Stimulated activated naive CD8-positive, alpha-beta T cell treated with anti-CD3 and anti-CD28 coated beads, Interleukin-15, Interleukin-2, amounts not matched to agents 100 U/mL and 50 U/mL, for 24 hours (primary cell): Measurements from ENCODE around the gene CPNE5.

Experiments used
- ATAC-seq: fragments of 150-1000 bp; cut with Tn5 transposase; one replicate; pipeline ENCODE4 v1.10.0; 2021
- DNase-seq: peaks from one replicate; pipeline ENCODE4 v3.0.0; 2021

Gene CPNE5

DNA sequence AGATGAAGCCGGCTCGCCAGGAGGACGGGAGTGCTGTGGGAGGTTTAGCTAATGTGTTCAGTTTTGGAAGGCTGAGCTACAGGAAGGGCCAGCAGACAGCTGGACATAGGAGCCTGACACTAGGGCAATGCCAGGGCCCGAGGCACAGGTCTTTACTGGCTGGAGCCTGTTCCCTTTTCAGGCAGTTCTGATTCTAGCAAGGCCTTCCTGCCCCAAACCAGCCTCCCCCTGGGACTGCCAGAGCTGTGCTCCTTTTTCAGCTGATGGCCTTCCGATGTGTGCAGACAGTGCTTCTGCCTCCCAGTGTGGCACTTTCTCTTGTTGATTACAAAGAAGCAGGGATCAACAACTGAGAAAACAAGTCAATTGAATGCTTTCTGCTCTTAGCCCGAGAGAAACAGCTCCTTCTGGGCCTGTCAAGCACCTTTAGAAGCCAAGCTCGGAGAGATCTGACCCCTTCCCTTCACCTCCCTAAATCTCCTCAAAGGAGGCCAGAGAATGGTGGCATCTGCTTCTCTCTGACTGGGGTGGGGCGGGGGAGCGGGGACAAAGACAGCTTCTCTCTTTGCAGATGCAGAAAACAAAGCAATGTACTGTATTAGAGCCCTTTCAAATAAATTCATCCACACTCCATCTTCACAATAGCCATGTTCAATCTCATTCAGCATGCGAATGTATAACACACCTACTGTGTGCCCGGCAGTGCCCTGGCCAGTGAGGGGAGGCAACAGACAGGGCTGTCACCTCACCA is 78.4 kb downstream of the CPNE5 start:
- DNase-seq, result no peak
- ATAC-seq, result no peak

DNA sequence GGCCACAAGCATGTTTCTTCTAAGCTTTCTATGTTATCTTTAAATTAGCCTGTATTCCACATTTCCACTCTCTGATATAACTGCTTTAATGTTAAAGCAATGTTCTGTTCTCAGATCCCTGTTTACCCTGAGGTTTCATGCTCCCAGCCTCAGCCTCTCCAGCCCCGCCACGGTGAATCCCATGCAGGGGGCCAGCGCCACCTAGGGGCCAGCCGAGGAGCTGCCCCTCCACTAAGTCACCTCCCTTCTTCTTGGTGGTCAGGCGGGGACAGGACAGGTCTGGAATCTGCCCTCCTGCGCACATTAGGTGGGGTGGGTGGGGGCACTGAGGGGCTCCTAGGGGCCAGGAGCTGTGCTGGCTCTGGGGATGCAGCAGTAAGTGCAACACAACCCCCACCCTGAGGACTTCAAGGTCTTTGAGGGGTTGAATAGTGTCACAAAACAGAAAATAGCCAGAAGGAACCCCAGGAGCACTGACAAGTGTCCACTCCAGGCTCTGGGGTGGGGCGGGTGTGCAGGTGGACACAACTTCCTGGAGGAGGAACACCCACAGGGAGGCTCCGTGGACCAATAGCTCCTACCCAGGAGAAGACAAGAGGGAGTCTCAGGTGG is 80.0 kb downstream of the CPNE5 start:
- ATAC-seq (peak; percentile 29), DNase-seq (peak; percentile 89)

DNA sequence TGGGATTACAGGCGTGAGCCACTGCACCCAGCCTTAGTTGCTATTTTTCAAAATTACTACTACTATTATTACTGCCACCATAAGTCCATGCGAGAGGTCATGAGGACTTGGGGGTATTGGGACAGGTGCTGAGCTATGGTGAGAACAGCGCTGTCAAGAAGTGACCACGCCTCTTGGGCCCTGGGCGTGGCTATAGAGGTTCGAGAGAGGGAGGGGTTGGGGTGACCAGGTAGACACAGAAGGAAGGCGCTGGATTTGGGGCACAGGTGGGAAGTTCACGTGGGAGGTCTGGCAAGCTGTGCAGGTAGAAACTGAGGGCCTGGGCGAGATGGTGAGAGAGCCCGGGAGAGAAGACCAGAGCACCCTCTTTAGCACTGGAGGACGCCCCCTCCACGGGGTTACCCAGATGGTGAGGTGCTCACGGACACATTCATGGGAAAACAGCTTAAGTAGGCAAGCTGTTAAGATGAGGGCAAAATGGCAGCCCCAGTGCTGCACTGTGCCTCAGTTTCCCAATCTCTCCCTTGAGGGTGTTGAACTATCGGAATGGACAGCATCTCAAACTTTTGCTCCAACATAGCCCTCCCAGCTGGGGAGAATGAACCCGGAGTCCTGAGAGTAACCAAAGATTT is 80.6 kb downstream of the CPNE5 start:
- ATAC-seq, result no peak

DNA sequence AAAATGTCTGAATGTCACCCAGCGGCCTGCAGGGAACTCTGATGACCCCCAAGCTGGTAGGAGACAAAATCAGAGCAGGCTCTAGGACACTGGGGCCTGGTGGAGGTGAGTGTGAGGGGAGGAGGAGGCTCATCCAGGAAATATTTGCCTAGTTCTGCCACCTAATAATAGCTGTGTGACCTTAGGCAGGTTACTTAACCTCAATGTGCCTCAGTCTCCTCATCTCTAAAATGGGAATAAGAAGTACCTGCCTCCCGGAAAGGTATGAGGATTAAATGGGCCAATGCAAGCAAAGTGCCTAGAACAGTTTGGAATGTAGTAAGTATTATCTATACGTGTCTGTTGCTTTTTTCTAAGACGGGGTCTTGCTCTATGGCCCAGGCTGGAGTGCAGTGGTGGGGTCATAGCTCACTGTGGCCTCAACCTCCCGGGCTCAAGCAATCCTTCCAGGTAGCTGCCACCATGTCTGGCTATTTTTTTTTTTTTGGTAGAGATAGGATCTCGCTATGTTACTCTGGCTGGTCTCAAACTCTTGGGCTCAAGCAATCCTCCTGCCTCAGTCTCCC is 81.2 kb downstream of the CPNE5 start:
- DNase-seq (no peak), ATAC-seq (no peak)

More for the DNA sequence above, 80.6 kb downstream of the CPNE5 start:
- DNase-seq, result no peak

DNA sequence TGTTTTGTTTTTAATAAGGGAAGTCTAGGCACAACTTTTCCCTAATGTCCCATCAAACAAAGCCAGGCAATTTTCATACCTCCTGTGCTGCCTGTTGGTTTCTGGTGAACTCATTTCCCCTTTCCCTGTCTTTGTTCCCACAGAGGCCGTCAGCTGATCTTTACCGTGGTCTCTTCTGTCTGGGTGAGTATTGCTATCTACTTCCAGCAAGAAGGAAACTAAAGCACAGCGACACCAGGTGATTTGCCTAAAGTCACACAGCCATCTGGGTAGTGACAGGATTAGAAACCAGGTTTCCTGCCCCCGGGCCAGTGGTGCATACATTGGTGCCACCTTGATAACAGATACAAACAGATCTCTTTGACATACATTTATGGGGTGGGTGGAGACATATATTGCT is 82.0 kb downstream of the CPNE5 start:
- ATAC-seq (no peak), DNase-seq (no peak)

DNA sequence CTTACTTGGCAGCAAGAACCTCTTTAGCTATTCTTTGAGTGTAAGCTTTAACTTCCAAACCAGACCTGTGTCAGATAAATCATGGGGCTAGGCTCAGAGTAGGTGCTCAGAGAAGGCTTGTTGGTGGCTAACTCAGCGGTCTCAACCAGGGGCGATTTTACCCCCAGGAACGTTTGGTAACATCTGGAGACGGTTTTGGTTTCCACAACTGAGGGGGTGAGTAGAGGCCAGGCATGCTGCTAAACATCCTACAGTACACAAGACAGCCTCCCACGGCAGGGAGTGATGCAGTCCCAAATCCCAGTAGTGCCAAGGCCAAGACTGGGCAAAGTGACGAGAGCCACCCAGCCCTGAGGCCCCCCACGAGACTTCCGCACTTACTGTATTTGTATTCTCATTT is 82.5 kb downstream of the CPNE5 start:
- DNase-seq, result no peak

DNA sequence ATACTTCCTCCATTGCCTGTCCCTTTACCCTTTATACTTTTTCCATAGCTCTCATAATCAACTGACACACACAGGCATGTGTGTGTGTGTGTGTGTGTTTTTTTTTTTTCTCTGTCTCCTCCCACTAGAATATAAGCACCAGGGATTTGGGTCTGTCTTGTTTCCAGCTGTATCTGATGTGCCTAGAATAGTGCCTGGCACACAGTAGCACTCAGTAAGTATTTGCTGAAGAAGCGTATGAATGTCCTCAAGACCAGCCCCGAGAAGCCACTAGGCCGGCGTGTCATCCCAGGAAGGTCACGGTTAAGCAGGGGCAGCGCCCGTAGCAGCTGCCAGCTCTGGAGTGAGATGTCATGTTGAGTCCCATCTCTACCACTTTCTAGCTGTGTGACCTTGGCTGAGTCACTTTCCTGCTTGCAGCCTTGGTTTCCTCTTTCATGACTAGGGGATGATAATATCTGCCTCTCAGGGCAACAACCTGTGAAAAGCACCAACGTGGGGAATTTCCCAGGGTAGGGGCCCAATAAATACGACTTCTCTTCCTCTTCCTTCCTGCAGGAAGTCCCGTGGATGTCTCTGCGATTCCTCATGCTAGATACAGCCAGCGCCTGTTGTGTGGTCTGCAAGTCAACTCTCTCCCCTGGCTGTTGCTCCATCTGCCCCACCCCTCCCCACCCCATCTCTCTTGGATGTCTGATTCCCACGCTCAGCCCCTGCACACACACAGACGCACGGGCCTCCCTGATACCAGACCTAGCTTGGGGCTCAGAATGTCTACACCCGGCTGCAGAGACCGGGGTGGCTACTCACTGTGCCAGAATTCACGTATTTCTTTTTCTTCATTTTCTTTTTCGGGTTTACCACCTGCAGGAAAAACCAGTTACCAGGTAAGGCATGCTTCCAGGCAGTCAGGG is 83.6 kb downstream of the CPNE5 start:
- ATAC-seq (peak; percentile 93), DNase-seq (peak; percentile 75)

More for the DNA sequence above, 82.5 kb downstream of the CPNE5 start:
- ATAC-seq, result no peak

DNA sequence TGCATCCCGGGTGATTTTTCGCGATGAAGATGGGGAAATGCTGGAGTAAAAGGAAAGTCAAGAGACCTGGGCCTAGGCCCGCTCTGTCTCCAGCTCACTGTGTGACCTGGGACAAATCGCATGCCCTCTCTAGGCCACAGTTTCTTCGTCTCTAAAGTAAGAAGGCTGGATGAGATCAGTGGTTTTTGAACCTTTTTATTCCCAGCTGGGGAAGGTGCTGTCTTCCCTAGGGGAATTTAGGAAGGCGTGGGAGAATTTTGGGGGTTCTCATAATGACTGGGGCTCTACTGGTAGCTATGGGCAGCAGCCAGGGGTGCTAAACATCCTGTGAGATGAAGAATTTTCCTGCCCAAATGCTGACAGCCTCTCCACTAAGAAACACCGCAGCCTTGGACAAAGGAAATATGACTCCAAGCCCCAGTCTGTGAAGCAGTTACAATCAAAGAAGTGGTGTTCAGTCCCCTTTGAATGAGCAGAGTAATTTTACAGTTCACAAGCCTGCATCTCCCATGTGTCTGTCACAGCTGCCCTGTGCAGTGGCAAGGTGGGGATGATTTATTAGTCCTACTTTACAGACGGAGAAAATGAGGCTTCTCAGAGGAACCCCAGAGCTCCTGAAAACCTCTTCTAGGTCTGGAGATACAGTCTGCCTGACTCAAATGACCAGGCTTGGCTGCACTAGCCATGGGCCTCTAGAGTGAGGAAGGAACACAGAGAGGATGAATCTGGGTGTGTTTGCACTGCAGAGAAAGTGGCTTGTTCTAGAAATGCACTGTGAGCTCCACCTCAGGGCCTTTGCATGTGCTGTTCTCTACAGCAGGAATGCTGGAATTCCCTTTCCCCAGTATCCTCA is 84.4 kb downstream of the CPNE5 start:
- ATAC-seq, result no peak
- no peak for DNase-seq

DNA sequence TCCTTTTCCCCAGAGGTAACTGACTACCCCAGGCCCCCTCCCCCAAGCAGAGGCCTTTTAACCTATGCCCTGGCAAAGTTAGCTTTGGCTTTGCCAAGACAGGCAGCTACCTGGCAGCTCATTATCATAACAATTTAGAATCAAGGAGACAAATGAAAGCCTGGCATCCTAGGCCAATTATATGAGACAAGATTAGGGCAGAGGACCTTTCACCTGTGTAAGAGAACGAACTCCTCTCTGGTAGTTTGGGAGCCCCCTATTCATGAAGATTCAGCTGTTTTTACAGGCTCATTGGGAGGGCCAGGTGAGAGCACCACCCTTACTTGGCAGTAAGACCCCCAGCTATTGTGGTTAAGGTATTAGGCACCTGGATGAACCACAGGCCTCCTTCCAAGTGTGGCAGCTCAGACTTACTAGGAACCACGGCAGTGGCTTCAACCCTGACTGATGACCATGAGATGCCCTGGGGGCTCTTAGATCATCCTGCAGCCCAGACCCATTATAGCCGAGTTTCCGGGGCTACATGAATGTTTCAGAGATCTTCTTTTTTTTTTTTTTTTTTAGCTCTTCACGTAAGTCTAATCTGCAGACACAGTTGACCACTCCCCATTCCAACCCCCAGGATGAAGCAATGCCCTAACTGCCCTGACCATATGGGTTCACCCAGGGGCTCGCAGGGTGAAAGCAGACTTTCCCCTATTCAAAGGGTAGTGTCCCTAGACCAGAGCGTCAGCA is 85.4 kb downstream of the CPNE5 start:
- no peak for DNase-seq
- no peak for ATAC-seq

DNA sequence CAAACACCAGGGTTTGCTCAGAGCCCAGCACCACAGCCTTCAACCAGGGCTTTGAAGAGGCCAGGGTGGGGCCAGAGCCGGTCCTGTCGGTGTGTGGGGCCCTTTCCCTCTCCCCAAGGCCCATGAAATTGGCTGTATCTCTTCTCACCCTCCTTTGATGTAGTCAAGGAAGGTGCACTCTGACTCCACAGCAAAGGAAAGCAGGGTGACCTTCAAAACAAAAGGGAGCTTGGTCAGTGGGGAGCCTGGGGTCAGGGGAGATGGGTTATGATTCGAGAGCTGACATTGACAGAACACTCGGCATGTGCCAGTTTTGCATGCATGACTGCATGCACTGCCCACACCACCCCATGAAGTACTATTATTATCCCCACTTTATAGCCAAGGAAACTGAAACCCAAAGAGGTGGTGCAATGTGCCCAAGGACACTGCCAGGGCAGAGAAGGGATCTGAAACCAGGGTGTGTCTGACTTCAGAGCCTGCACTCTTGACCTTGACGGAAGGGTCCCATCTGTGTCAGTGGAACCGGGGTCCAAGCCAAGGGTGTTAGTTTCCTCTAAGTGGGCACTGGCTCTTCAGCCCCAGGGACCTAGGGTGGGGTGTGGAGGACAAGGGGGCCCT is 86.2 kb downstream of the CPNE5 start:
- DNase-seq (no peak), ATAC-seq (no peak)

DNA sequence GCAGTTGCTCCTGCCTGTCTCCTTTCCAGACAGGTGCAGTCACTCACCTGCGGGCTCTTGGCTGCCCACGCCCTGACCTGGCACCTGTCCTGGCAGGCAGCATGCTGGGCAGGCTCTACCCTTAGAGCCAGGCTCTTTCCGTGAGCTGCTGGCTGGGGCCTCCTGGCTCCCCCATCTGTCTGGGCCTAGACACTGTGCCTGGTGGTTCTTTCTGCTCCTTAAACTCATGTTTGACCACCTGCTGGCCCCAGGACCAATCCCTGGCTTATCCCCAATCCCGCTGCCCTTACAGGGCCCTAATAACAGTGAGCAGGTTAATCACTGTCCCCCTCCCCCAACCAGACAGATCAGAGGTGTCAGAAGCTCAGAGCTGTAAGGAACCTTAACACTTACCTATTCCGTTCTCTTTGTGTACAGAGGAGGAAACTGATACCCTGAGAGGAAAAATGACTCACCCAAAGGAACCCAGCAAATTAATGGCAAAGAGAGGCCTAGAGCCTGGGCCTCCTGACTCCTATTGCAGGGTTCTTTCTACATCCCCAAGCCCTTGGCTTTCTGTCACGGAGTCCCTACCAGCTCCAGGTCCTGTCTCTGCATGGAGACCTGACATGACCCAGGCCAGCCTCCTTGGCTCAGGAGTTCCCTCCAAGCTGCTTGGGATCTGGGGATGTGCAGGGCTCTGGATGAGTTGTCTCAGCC is 86.9 kb downstream of the CPNE5 start:
- ATAC-seq, result peak; percentile 33
- DNase-seq, result no peak

DNA sequence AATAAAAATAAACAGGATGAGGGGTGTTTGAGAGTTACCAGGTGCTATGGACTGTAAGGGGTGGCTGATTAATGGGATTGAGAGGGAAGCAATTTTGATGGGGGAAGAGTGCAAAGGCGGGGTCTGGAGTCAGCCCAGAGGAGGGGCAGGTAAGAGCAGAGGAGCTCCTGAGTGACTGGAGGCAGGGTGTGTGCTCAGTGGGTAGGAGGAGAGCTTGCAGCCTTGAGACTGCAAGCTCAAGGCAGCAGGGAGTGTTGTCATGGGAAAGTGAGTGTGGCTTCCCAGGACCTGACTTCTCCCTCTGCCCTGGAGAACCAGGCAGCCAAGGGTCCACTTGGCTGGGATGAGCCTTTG is 87.4 kb downstream of the CPNE5 start:
- DNase-seq (no peak), ATAC-seq (no peak)

DNA sequence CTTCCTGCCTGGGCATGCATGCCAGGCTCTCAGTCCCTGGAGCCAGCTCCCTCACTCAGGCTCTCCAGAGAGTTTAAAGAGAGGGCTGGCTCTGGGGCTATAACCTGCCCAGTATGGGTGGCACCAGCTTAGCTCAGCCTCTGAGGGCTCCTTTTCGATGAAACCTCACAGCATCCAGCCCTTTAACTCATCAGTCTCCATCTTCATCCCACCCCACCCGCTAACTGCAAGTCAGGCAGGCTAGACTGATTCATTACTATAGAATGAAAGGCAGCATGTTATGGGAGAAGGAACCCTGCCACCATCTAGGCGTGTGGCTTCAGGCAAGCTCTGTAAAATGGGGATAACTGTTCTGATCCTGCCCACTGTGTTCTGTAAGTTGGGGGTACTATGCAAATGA is 88.2 kb downstream of the CPNE5 start:
- ATAC-seq, result no peak

DNA sequence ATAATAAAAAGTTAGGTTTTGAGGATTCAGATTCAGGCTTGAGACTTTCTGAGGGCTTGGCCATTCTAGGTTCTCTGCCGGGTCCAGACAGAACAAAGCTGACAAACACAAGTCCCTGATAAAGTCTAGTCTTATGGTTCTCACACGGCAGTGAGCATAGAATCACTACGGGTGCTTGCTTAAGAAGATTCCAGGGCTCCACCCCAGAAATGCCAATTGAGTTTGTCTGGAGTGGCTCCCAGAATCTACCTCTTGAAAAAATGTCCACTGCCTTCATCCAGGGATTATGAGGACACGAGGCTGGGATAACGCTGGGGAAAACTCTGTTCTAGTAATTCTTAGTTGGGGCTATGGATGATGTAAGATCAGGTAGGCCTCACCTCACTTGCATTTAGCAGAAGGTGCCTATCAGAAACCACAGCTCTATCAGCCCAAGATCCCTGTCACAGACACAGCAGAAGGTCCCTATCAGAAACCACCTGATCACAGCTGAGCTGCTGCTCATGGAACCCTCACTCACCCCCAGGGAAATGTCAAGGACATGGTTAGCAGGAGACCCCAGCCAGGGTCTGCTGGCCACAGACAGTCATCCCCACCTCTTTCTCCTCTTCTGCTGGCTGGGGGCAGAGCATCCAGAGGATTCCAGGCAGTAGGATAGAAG is 89.3 kb downstream of the CPNE5 start:
- DNase-seq (no peak), ATAC-seq (no peak)

More for the DNA sequence above, 88.2 kb downstream of the CPNE5 start:
- DNase-seq, result no peak

DNA sequence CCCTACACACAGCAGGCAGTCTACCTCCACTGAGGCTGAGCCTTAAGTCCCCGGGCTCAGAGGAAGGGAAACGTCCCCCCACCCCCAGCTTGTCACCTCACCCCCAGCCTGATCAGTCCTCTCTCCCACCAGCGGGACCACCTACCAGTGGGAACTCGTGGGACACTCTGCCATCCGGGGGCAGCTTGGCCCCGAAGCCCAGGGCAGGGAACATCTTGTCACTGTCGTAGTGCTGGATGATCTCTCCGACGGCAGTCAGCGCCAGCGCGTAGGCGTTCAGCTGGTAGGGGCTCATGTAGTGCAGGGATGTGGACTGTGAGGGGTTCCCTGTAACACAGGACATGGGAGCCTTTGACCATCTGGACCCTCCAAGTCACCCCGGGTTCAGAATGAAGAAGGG is 93.0 kb downstream of the CPNE5 start:
- ATAC-seq (no peak), DNase-seq (no peak)

DNA sequence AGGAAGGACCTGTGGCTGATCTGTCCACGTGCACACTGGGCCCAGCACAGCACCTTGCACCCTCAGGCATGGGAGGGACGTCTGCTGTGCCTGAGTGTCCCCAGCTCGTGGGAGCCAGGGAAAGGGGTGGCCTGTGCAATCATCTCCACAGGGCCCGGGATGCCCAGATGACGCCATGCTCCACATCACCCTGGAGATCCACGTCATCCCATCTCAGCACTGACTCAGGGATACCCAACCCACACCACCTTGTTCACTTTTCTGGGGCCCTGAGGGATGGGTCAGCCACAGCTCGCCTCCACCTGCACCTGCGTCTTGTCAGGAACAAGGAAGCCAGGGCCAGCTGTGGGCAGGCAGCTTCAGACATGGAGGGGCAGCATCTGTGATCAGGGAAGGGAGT is 93.4 kb downstream of the CPNE5 start:
- ATAC-seq, result no peak
- DNase-seq, result no peak

DNA sequence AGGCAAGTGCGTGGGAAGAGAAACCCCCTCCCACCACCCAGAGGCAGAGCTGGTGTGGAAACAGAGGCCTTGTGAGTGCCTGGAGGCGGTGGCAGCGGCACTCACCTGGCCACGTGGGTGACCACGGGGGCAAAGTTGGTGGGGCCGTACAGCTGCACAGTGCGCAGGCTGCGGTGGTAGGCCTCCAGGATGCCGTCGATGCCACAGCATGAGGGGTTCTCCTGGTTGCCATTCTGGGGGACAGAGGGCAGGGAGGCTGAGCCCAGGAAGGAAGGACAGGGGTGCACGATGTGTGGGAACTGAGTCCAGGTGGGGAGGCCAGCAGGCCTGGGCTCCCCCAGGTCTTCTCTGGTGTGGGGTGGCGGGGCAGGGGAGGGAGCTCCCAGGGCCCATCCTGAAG is 94.0 kb downstream of the CPNE5 start:
- no peak for ATAC-seq
- no peak for DNase-seq

DNA sequence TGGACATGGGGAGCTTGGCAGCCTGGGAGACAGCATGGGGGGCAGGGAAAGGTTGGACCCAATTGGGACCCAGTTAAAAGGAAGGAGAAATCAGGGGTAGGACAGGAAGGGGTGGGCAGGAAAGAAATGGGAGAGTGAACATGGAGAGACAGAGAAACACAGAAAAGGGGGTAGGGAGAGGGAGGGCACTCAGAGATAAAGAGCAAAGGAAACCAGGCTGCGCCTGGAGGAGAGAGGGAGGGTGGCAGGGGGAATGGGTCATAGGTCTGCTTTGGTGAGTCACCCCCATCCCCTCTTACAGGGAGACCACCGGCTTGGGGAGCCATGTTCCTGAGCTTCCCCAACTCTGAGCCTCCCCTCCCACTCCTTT is 95.0 kb downstream of the CPNE5 start:
- no peak for ATAC-seq
- no peak for DNase-seq
